NCI-H1417 treated with DMSO at 0.1 percent for 48 hours (cell line): ENCODE results near the gene SRSF6.
"Not testable (repeated sequence)": the region's sequence is repeated elsewhere in the genome, so short reads cannot be mapped to it uniquely, and the experiment has no call there.

ENCODE experiments used
- DNase-seq: peaks from one replicate; lab custom pipeline; 2025; lab: John Stamatoyannopoulos, UW

The SRSF6 gene

DNA sequence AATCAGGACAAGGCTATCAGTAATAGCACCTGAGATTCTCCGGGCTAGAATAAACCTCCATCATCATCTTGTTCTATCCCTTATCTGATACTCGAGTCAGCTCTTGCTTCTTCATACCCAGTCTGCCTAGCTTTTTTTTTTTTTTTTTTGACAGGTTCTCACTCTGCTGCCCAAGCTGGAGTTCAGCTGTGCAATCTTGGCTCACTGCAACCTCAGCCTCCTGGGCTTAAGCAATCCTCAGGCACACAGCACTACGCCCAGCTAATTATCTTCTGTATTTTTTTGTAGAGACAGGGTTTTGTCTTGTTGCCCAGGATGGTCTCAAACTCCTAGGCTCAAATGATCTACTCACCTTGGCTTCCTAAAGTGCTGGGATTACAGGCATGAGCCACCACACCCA, 19.5 kb downstream of the SRSF6 start:
- no peak for DNase-seq

- DNase-seq, result no peak
Measured at GRCh38 chr20:43477619-43478018, 19.9 kb downstream of the SRSF6 start.

- no peak for DNase-seq
Measured at GRCh38 chr20:43490038-43490437, 32.3 kb downstream of the SRSF6 start.

GRCh38 chr20:43492101-43492500, 34.4 kb downstream of the SRSF6 start:
- DNase-seq, result no peak

GRCh38 chr20:43495388-43495787, 37.7 kb downstream of the SRSF6 start:
- no peak for DNase-seq

- not testable (repeated sequence) for DNase-seq
Measured at GRCh38 chr20:43502021-43502420, 44.3 kb downstream of the SRSF6 start.

DNA sequence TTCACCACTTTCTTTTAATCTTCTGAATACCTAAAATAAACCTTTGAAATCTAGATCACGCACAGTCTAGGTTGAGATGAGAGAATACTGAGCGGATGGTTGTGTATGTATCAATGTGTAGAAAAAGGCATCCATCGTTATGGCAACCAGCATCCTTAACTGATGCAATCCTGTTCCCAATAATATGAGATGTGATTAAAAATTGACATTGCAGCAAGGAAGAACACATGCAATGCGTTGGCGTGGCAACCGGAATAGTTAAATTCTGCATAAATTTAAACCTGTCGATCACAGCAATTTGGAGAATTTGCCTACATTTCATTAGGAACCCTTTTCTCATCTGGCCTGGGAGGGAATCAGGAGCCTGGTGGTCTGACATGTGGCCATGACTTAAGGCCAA, 48.5 kb downstream of the SRSF6 start:
- no peak for DNase-seq

DNA sequence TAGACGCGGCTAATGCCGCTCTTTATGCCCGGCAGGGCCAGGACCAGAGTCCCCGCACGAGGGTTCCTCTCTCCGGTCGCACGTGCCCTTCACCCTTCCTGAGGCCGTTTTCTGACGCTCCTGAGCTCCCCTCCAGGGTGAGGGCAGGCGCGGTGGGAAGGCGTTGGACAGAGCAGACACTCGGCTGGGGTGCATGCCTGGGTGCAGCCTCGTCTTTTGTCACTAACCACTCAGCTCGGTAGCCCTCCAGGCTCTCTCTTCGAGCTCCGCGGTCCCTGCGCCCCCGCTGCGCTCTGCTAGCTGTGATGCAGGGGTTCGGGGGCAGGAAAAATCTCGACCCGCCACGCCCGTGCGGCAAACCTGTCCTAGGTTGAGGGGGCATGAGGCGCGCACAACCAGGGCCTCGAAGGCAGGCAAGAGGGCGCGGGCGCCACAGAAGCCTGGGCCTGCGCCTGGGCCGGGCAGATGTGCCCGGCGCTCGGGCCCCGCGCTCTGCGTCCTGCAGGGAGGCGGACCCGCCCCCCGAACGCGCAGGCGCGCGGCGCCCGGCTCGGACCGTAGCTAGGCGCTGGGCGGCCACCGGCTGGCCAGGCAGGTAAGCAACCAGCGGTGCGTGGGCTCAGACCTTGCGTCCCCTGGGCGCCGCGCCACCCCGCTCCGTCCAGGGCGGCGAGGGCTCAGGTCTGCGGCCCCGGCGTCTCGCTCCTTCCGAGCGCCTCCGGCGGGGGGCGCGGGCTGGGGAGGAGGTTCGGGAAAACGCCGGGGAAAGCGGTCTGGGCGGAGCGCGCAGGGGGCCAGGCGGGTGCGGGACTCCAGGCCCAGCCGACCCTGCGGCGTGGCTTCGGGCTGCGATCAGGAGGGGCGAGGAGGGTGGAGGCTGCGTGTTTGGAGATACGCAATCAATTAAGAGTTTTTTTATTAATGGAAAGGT, 49.7 kb downstream of the SRSF6 start, which contains the start of gene L3MBTL1:
Gene L3MBTL1, plus strand, starts transcription at position 548 of the 931 bp plus-strand sequence. CDS start 5,807 bp downstream, outside the sequence.
- DNase-seq, result no peak

GRCh38 chr20:43508106-43508505, 50.4 kb downstream of the SRSF6 start:
- no peak for DNase-seq

DNA sequence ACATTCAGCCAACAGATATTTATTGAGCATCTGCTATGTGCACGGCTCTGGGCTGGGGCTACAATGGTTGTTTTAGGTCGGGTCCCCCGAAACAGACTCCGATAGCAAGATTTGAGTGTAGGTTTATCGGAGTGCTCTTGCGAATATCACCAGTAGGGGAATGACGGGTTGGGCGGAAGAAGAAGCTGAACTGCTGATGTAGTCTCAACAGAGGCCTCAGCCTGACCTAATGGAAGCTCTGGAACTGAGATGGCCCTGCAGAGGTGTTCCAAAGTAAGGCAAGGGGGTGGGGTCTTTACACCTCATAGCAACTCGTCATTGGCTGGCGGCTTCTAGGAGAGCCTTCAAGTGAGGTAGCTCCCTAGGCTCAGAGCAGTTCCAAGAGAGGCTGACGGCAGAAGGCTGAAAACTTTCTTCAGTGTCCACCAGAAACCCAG, 50.9 kb downstream of the SRSF6 start:
- no peak for DNase-seq

DNA sequence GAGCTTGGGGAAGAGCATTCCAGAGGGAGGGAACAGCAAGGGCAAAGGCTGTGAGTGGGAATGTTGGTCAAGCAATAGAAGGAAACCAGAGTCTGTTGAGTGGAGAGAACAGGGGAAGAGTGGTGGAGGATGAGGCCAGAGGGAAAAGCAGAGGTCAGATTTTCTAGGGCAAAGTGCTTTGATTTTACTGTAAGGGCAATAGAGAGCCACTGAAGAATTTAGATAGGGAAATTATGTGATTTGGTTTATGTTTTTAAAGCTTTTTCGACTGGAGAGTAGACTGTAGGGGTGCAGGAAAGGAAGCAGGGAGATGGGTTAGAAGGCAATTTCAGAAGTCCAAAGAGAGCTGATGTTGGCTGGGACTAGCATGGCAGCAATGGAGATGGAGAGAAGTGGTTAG, 54.2 kb downstream of the SRSF6 start:
- no peak for DNase-seq

DNA sequence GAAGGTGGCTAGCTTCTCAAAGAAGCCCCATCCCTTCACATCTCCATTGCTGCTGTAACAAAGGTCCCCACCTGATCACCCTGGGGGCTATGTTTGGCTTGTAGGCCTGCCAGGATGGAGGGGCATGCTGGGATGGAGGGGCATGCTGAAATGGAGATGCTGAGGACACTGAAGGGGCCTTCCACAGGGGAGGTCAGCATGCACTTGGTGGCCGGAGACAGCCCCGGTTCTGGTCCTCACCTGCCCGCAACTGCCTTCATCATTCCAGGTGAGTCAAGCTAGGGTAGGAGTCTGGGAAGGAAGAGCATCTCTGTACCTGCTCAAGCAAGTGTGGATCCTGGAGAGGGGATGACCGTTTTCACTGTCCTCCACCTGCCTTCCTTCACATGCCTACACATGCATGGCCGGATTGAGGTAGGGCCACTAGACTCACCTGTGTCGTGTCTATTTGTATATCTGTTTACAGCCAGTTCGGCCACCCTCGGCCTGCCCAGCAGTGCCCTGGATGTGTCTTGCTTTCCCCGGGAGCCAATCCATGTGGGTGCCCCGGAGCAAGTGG, 55.8 kb downstream of the SRSF6 start:
- no peak for DNase-seq
